Posterior cingulate gyrus (tissue), 11 donors: ENCODE measurements around the gene ST6GALNAC5.

Experiments used
- DNase-seq, 10 donors: peaks; one replicate each; pipeline versions ENCODE4 v3.0.0 to v3.0.0-alpha.2; 2020 to 2021; ENCODE audit warnings: mixed read lengths in 3 of 10
- intact Hi-C: fragments of 100-400 bp; cut with DNase I; formaldehyde crosslinking; loops from one replicate; pipeline ENCODE4 v1.15.1; 2023

Gene ST6GALNAC5

GRCh38 chr1:77089756-77090155, 222.5 kb downstream of the ST6GALNAC5 start:
- DNase-seq: no peak
- intact Hi-C loops: no loop called here

DNA sequence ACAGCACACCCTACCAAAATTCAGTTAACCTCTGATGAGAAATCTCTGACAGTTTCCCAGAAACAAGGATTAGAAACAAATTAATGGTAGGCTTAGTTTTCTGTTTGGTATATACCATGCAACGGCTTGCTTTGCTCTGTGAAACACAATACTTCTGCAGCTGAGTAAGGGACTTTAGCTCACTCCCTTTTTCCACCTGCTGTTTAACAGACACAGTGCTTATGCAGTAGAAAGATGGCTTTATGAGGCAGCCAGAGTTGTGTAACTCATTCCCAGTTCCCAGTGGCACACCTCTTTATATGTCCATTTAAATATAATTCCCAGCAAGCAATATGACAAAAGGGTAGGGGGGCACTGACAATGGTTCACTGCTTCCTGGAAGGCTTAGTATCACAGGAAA, 228.0 kb downstream of the ST6GALNAC5 start:
- no peak for DNase-seq
- intact Hi-C loops: no loop called here

GRCh38 chr1:77096496-77097255, 229.4 kb downstream of the ST6GALNAC5 start:
- no peak for DNase-seq
- intact Hi-C loops: no loop called here

- DNase-seq: no peak
- intact Hi-C loops: no loop called here
These were observed 233.6 kb downstream of the ST6GALNAC5 start for GRCh38 chr1:77100875-77101274.

DNA sequence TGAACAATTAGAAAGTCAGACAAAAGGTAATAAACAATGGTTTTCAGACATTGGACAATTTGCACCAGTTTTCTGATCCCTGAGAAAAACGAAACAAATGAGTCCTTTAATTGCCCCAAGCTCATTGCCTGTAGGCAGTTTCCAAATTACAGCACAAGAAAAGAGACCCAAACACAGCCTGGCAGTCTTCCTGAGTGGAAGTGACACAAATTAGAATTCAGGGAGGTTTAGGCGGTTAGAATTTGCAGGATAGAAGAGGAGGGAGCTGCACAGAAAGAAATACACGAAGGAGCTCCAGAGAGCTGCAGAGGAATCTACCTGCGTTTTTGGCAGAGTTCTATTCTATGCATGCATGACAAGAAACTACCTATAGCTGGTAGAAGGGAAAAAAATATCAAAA, 236.2 kb downstream of the ST6GALNAC5 start:
- intact Hi-C loops: no loop called here
- DNase-seq: no peak

- DNase-seq: peak in 2 of 10 donors; percentile 57 to 62
- intact Hi-C loops: no loop called here
These were observed 237.4 kb downstream of the ST6GALNAC5 start for GRCh38 chr1:77104672-77105071.
